Measurements from ENCODE around the gene NR2F2. TPM values are rescaled to one million over a fixed set of nuclear protein-coding genes. Genes with fewer than 3 reads are reported as not detected.
A peak's percentile ranks its signal among the peaks of the same experiment; 100 is the strongest.

Gene NR2F2
- total RNA-seq, 1 experiment from 2014 or later: 72.1 TPM

DNA sequence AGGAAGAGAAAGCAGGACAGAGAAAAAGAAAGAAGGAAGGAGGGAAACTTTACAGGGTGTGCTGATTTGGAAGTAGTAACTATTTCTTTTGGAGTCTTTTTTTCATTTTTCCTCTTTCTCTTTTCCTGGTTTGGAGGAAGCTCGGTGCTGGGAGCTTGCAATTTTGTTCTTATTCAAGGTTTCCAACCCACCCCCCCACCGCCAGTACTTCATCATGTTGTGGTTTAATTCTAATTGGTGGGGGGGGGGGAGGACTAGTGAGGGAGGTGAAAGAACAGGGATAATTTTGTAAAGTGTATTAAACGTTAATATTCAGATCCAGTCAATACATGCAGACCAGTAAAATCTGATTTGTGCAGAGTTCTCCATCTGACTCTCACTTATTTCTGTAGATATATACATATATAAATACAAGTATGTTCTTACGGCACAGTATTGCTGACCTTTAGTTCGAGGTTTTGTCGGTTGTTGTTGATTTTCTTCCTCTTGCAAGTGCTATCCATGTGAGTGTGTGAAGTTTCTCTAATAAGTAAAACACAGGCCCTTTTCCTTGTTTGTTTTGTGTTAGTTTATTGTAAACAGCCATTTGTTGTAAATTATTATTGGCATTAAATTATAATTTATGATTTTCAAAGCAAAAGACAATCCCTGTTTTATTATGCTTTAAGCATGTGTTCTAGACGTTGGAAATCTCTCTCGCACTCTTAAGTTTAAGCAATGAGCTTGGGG is 9.3 kb downstream of the NR2F2 start:
- Histone ChIP-seq H3K9me2 (ENCODE audit: insufficient read depth) (no peaks in the 10 kb centered on the region), H2AFZ (no peak overlapping the region), H3K4me2 (0 out of 2 replicates have a peak overlapping the region, but pooled peaks have one; percentile 94), H3K4me1 (replicated peaks; ENCODE audit: insufficient read depth) (peaks cover 44% of the 10 kb centered on the region), H3K36me3 (ENCODE audit: low read depth) (peaks cover 41% of the 10 kb centered on the region), H3K9me3 (ENCODE audit: insufficient read depth, low read depth) (no peaks in the 10 kb centered on the region), H3F3A (ENCODE audit: insufficient read depth, low read depth) (peaks cover 4% of the 10 kb centered on the region; the same call in 1 of the 2 replicates), H4K20me1 (ENCODE audit: insufficient read depth) (peaks cover 46% of the 10 kb centered on the region), H3K27ac (peak overlapping the region; percentile 25; the same call in 1 of the 2 replicates), H3K27me3 (ENCODE audit: insufficient read depth, low read depth) (no peaks in the 10 kb centered on the region), H3K4me3 (no peak overlapping the region), H3K79me2 (ENCODE audit: low read depth) (peaks cover 81% of the 10 kb centered on the region)
- intact Hi-C loops (cut with micrococcal nuclease; ENCODE audit: unreplicated experiment): no loop called here
- TF ChIP-seq, protein P1, sequence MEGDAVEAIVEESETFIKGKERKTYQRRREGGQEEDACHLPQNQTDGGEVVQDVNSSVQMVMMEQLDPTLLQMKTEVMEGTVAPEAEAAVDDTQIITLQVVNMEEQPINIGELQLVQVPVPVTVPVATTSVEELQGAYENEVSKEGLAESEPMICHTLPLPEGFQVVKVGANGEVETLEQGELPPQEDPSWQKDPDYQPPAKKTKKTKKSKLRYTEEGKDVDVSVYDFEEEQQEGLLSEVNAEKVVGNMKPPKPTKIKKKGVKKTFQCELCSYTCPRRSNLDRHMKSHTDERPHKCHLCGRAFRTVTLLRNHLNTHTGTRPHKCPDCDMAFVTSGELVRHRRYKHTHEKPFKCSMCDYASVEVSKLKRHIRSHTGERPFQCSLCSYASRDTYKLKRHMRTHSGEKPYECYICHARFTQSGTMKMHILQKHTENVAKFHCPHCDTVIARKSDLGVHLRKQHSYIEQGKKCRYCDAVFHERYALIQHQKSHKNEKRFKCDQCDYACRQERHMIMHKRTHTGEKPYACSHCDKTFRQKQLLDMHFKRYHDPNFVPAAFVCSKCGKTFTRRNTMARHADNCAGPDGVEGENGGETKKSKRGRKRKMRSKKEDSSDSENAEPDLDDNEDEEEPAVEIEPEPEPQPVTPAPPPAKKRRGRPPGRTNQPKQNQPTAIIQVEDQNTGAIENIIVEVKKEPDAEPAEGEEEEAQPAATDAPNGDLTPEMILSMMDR (conservative IDR thresholded peaks at IDR 0.05): no peak
- no peak for TF ChIP-seq EZH2 (IDR thresholded peaks at IDR 0.05; ENCODE audit: low read depth)
- ChIA-PET POLR2A (ENCODE audit: unreplicated experiment) (interaction anchor here (0.8 kb wide), 1 partner anchor 13 kb away, joined by 15 read pairs; no protein-coding TSS in a partner anchor), CTCF (no interaction called here)
- DNase-seq: no peak
- BruUV-seq (replicated peaks): no TSS peak

DNA sequence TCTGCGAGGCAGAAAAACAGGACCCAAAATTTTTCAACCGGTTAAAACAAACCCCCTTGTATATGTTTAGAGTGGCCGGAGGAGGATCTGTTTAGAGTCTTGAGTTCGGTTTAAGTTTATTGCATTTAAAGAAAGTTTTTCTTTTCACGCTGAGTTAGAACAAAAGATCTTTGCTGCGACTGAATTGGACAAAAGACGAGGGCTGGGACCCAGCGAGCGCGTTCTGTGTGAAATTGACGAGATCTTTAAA is 9.8 kb downstream of the NR2F2 start:
- Histone ChIP-seq H3K79me2 (ENCODE audit: low read depth) (peaks cover 76% of the 10 kb centered on the region), H3K27ac (no peak overlapping the region), H3F3A (ENCODE audit: insufficient read depth, low read depth) (peaks cover 5% of the 10 kb centered on the region; the same call in 1 of the 2 replicates), H2AFZ (no peak overlapping the region), H3K36me3 (ENCODE audit: low read depth) (peaks cover 39% of the 10 kb centered on the region), H3K9me3 (ENCODE audit: insufficient read depth, low read depth) (no peaks in the 10 kb centered on the region), H3K4me3 (no peak overlapping the region), H4K20me1 (ENCODE audit: insufficient read depth) (peaks cover 41% of the 10 kb centered on the region), H3K4me1 (replicated peaks; ENCODE audit: insufficient read depth) (peaks cover 40% of the 10 kb centered on the region), H3K9me2 (ENCODE audit: insufficient read depth) (no peaks in the 10 kb centered on the region), H3K4me2 (no peak overlapping the region), H3K27me3 (ENCODE audit: insufficient read depth, low read depth) (no peaks in the 10 kb centered on the region)
- intact Hi-C loops (cut with micrococcal nuclease; ENCODE audit: unreplicated experiment): no loop called here
- TF ChIP-seq EZH2 (IDR thresholded peaks at IDR 0.05; ENCODE audit: low read depth): no peak
- TF ChIP-seq, protein P1 (conservative IDR thresholded peaks at IDR 0.05): no peak
- POLR2A ChIA-PET (ENCODE audit: unreplicated experiment): no interaction called here
- no peak for DNase-seq
- CTCF ChIA-PET: no interaction called here
- BruUV-seq (replicated peaks): no TSS peak

DNA sequence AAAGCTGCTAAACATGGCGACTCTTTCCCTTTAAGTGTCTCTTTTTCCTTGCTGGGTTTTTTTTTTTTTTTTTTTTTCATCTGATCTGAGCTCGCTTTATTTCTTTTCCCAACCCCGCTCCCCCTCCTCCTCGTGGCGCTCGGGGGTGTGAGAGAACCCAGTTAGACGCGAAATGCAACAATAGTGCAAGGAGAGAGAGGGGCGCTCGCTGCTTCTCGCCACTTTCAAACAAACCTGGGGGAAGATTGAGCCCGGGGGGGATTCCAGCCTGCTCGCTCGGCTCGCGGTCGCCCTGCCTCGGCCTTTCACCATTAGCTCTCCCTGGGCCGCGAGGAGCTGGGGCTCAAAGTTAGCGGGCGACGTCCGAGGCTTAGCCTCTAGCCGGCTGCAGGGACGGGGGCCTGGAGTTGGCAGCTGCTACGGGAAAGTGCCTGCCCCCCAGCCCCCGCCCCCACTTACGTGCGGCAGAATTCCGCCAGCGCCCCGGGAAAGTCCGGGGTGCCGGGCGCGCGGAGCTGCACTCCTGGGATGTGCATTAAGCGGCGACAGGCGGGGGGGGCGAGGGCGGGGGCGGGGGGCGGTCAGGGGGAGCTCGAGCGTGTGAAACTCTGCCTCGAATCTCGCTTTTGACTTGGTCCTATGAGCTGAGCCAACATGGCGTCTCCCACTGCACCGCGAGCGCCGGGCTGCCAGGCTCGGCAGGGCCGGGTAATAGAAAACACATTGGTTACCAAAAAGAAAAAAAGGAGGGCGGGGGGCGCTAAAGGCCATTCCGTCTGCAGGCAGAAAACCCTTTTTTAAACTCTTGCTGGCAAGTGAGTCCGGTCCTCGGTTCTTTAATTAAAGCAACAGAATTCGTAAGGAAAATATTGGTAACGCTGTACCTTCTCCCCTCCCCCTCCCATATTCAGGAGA is 10.4 kb downstream of the NR2F2 start:
- no peaks in the 10 kb centered on the region for H3K9me2 ChIP-seq (ENCODE audit: insufficient read depth)
- no peak for DNase-seq
- CTCF ChIA-PET: no interaction called here
- H3K27me3 ChIP-seq (ENCODE audit: insufficient read depth, low read depth): no peaks in the 10 kb centered on the region
- peaks cover 34% of the 10 kb centered on the region for H3K36me3 ChIP-seq (ENCODE audit: low read depth)
- no peak overlapping the region for H3K4me2 ChIP-seq
- H4K20me1 ChIP-seq (ENCODE audit: insufficient read depth): peaks cover 36% of the 10 kb centered on the region
- H3K4me1 ChIP-seq (replicated peaks; ENCODE audit: insufficient read depth): peaks cover 34% of the 10 kb centered on the region
- no peak overlapping the region for H2AFZ ChIP-seq
- TF ChIP-seq EZH2 (IDR thresholded peaks at IDR 0.05; ENCODE audit: low read depth): no peak
- TF ChIP-seq, protein P1 (conservative IDR thresholded peaks at IDR 0.05): no peak
- no peak overlapping the region for H3K4me3 ChIP-seq
- POLR2A ChIA-PET (ENCODE audit: unreplicated experiment): no interaction called here
- intact Hi-C loops (cut with micrococcal nuclease; ENCODE audit: unreplicated experiment): no loop called here
- peaks cover 9% of the 10 kb centered on the region; the same call in 1 of the 2 replicates for H3F3A ChIP-seq (ENCODE audit: insufficient read depth, low read depth)
- H3K9me3 ChIP-seq (ENCODE audit: insufficient read depth, low read depth): no peaks in the 10 kb centered on the region
- H3K79me2 ChIP-seq (ENCODE audit: low read depth): peaks cover 71% of the 10 kb centered on the region
- no peak overlapping the region for H3K27ac ChIP-seq
- no TSS peak for BruUV-seq (replicated peaks)
